Endothelial cell (in vitro differentiated cells): ENCODE measurements around the gene RMC1. TPM values are rescaled to one million over a fixed set of nuclear protein-coding genes. Genes with fewer than 3 reads are reported as not detected.
A peak's percentile ranks its signal among the peaks of the same experiment; 100 is the strongest.

Experiments
- DNase-seq: peaks from one replicate; pipeline ENCODE4 v3.0.0; 2021; ENCODE audit warnings: low spot score
- H3K27ac Mint-ChIP-seq: one replicate; pipeline ENCODE4 v1.8.0; 2021; ENCODE audit warnings: mixed read lengths, inconsistent platforms; ENCODE audit not compliant: unreplicated experiment
- H3K27me3 Mint-ChIP-seq: one replicate; pipeline ENCODE4 v1.8.0; 2021; ENCODE audit warnings: mild to moderate bottlenecking, moderate library complexity, mixed read lengths, inconsistent platforms; ENCODE audit not compliant: unreplicated experiment
- H3K36me3 Mint-ChIP-seq: one replicate; pipeline ENCODE4 v1.8.0; 2021; ENCODE audit warnings: mild to moderate bottlenecking, low read depth, mixed read lengths, inconsistent platforms; ENCODE audit not compliant: unreplicated experiment
- H3K4me1 Mint-ChIP-seq: one replicate; pipeline ENCODE4 v1.8.0; 2021; ENCODE audit warnings: mild to moderate bottlenecking, mixed read lengths, inconsistent platforms; ENCODE audit not compliant: unreplicated experiment
- H3K4me3 Mint-ChIP-seq: one replicate; pipeline ENCODE4 v1.8.0; 2021; ENCODE audit warnings: mild to moderate bottlenecking, mixed read lengths, inconsistent platforms; ENCODE audit not compliant: unreplicated experiment
- H3K9me3 Mint-ChIP-seq: one replicate; pipeline ENCODE4 v1.8.0; 2021; ENCODE audit warnings: mixed read lengths, inconsistent platforms; ENCODE audit not compliant: unreplicated experiment
- total RNA-seq: library from RNA; stranded (reverse); fragmentation: NEBNext Ultra II Directional; extraction: Animal tissue kit (Norgen Biotek cat#: 25700); gene quantifications from one replicate; pipeline ENCODE4 v1.2.1, GENCODE V29; 2021; ENCODE audit not compliant: unreplicated experiment
- TF ChIP-seq, protein P1 (sequence below): fragments of 200-600 bp; sonication (generic); IDR thresholded peaks from one replicate; pipeline ENCODE4 v1.5.0; 2021; ENCODE audit warnings: antibody characterized with exemption; ENCODE audit not compliant: unreplicated experiment

Gene RMC1
- total RNA-seq, 1 donor from 2014 or later, result 11.7 TPM

DNA sequence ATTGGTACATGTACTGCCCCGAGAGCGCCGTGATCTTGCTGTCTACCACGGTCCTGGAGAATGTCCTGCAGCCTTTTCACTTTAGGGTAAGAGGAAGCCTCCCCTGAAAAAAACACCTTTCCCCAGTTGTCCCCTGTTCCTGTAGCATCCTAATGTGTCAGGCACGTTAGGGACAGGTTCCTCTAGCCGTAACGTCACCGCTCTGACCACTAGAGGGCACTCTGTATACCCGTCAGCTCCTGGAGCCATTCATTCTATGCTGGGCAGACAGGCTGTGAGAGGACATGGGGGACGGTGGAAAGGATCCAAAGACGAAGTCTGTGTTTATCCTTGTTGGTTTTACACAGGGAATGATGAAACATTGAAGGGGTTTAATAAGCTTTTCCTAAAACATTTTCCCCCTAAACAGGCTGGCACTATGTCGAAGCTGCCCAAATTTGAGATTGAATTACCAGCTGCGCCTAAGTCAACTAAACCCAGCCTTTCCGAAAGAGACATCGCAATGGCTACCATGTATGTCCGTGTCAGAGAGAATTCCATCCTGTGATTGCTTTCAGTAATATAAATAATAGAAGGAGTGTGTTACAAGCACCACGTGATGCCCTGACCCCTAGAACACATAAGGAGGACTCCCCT lies 12.7 kb downstream of the RMC1 start:
- Mint-ChIP-seq H3K27me3 (peaks cover 3% of the 10 kb centered on the region), H3K27ac (no peak overlapping the region), H3K4me1 (no peaks in the 10 kb centered on the region), H3K9me3 (no peaks in the 10 kb centered on the region), H3K4me3 (no peak overlapping the region), H3K36me3 (peaks cover 21% of the 10 kb centered on the region)
- TF ChIP-seq, protein P1, sequence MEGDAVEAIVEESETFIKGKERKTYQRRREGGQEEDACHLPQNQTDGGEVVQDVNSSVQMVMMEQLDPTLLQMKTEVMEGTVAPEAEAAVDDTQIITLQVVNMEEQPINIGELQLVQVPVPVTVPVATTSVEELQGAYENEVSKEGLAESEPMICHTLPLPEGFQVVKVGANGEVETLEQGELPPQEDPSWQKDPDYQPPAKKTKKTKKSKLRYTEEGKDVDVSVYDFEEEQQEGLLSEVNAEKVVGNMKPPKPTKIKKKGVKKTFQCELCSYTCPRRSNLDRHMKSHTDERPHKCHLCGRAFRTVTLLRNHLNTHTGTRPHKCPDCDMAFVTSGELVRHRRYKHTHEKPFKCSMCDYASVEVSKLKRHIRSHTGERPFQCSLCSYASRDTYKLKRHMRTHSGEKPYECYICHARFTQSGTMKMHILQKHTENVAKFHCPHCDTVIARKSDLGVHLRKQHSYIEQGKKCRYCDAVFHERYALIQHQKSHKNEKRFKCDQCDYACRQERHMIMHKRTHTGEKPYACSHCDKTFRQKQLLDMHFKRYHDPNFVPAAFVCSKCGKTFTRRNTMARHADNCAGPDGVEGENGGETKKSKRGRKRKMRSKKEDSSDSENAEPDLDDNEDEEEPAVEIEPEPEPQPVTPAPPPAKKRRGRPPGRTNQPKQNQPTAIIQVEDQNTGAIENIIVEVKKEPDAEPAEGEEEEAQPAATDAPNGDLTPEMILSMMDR, result peak; percentile 65
- DNase-seq, result peak; percentile 72

DNA sequence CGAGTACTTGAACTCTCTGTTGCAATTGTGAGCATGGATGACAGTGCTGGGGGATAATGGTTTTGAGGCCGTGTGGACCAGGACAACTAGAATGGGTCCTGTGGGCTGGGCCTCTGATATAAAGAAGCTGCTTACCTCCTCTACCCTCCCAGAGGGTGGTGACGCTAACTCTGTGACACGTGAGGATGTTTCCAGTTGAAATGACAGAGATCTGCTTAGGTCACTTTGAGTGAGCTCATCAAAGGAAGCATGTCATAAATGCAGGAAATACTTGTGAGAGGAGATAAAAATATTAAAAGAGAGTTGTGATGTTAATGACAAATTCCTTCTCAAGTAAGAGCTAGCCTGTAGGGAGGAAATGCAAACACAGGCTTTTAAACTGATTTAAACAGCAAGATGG lies 16.4 kb downstream of the RMC1 start:
- Mint-ChIP-seq H3K27ac (no peak overlapping the region), H3K9me3 (no peaks in the 10 kb centered on the region), H3K27me3 (no peaks in the 10 kb centered on the region), H3K4me3 (peak overlapping the region; percentile 16), H3K4me1 (peaks cover 11% of the 10 kb centered on the region), H3K36me3 (peaks cover 32% of the 10 kb centered on the region)
- TF ChIP-seq, protein P1, result no peak
- no peak for DNase-seq

DNA sequence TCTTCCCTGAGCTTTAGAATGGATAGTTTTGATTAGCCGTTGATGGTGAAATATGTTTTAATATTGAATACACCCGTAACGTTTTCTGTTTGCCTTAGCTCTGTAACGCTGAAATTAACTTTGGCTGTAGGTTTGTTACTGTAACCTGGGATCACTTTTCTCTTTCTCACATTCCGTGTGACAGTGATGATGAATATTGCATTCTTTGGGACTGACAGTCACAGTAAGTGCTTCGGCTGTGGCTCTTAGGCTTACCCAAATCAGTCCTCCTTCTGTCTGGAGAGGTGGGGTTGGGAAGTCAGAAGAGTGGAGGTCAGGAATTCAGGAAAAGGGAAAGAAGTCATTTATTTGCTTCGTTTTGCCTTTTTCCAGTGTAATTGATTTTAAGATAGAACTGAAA lies 18.0 kb downstream of the RMC1 start:
- peaks cover 11% of the 10 kb centered on the region for H3K4me1 Mint-ChIP-seq
- H3K9me3 Mint-ChIP-seq, result no peaks in the 10 kb centered on the region
- no peak overlapping the region for H3K27ac Mint-ChIP-seq
- H3K27me3 Mint-ChIP-seq, result no peaks in the 10 kb centered on the region
- no peak overlapping the region for H3K4me3 Mint-ChIP-seq
- peaks cover 36% of the 10 kb centered on the region for H3K36me3 Mint-ChIP-seq
- TF ChIP-seq, protein P1, result no peak
- no peak for DNase-seq

DNA sequence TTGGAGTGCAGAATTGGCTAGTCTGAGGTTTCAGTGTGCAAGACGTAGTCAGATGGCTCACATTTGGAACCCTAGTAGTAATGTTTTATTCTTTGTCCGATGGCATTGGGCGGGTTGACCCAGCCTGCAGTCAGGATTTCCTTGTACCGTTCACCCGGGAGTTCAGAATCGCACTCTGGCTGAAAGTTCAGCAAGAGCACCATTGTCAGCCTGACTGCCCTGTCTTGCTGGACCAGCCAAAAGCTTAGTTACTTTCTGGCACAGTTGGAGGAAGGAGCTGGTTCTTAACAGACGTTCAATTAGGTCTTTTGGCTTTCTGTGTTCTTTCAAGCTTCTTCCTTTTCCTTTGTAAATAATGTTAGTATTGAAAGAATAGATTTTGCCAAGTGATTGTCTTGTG lies 18.6 kb downstream of the RMC1 start:
- Mint-ChIP-seq H3K9me3 (no peaks in the 10 kb centered on the region), H3K36me3 (peaks cover 40% of the 10 kb centered on the region), H3K27ac (no peak overlapping the region), H3K27me3 (no peaks in the 10 kb centered on the region), H3K4me3 (no peak overlapping the region), H3K4me1 (peaks cover 11% of the 10 kb centered on the region)
- DNase-seq, result no peak
- TF ChIP-seq, protein P1, result no peak

DNA sequence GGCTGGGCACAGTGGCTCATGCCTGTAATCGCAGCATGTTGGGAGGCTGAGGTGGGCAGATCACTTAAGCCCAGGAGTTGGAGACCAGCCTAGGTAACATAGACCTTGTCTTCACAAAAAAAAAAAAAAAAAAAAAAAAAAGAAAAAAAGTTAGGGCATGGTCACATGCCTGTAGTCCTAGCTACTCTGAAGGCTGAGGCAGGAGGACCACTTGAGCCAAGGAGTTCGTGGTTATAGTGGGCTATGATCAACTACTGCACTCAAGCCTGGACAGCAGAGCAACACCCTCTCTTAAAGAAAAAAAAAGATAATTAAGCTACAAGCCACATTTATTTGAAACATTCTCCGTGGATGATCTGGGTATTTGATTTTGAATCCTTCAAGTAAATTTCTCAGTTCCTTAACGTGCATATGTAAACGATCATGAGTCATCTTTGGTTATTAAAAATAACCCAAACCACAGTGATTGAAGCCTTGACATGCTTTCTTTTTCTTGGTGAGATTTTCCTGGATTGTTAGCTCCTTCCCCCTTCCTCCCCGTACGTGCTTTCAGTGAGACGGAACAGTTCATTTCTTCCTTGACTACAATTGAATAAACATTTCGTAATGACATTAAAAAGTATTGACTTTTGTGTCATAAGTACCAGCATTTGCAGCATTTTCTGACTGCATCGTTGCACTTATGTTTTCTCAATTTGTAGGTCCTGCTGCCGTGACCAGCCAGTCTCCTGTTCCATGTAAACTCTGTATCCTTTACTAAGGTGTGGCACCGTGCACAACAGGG lies 20.3 kb downstream of the RMC1 start:
- Mint-ChIP-seq H3K36me3 (peaks cover 40% of the 10 kb centered on the region), H3K9me3 (no peaks in the 10 kb centered on the region), H3K27ac (no peak overlapping the region), H3K27me3 (no peaks in the 10 kb centered on the region), H3K4me1 (peaks cover 11% of the 10 kb centered on the region), H3K4me3 (no peak overlapping the region)
- no peak for DNase-seq
- TF ChIP-seq, protein P1, result no peak
